ENCODE data around the gene SMYD3.
"Not testable (repeated sequence)": the region's sequence is repeated elsewhere in the genome, so short reads cannot be mapped to it uniquely, and the experiment has no call there.

DNA sequence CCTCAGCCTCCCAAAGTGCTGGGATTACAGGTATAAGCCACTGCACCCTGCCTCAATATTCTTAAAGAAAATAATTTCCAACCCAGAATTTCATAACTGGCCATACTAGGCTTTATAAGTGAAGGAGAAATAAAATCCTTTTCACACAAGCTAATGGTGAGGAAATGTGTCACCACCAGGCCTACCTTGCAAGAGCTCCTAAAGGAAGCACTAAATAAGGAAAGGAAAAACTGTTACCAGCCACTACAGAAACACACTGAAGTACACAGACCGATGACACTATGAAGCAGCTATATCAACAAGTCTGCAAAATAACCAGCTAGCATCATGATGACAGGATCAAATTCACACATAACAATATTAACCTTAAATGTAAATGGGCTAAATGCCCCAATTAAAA, 565.3 kb downstream of the SMYD3 start:
- not testable (repeated sequence) for TF ChIP-seq POLR2A (IDR thresholded peaks at IDR 0.05; ENCODE audit: low read length); GATA1 (IDR thresholded peaks at IDR 0.05; ENCODE audit: low read depth, low read length)
